ENCODE results near the gene USP2.

Gene USP2

GRCh38 chr11:119366690-119367620, 14.5 kb downstream of the USP2 start:
- DNase-seq (ENCODE audit: low read depth, low spot score) = no peak
- in situ Hi-C loops (cut with HindIII; ENCODE audit: low sequenced_read_pairs) = no loop called here
- no peak overlapping the region for H3K4me3 ChIP-seq (ENCODE audit: low read depth, low read length)
- TF ChIP-seq CTCF (IDR thresholded peaks at IDR 0.05; ENCODE audit: low read depth, low read length) = no peak

- no peak overlapping the region for H3K4me3 ChIP-seq (ENCODE audit: low read depth, low read length)
- TF ChIP-seq CTCF (IDR thresholded peaks at IDR 0.05; ENCODE audit: low read depth, low read length) = no peak
- in situ Hi-C loops (cut with HindIII; ENCODE audit: low sequenced_read_pairs) = no loop called here
- no peak for DNase-seq (ENCODE audit: low read depth, low spot score)
Observed at GRCh38 chr11:119365071-119365591, 16.4 kb downstream of the USP2 start.

- no peak for DNase-seq (ENCODE audit: low read depth, low spot score)
- H3K4me3 ChIP-seq (ENCODE audit: low read depth, low read length) = no peak overlapping the region
- no peak for TF ChIP-seq CTCF (IDR thresholded peaks at IDR 0.05; ENCODE audit: low read depth, low read length)
- in situ Hi-C loops (cut with HindIII; ENCODE audit: low sequenced_read_pairs) = no loop called here
Observed at GRCh38 chr11:119363851-119364590, 17.5 kb downstream of the USP2 start.

GRCh38 chr11:119363081-119363850, 18.2 kb downstream of the USP2 start:
- no peak for TF ChIP-seq CTCF (IDR thresholded peaks at IDR 0.05; ENCODE audit: low read depth, low read length)
- no peak for DNase-seq (ENCODE audit: low read depth, low spot score)
- no peak overlapping the region for H3K4me3 ChIP-seq (ENCODE audit: low read depth, low read length)
- in situ Hi-C loops (cut with HindIII; ENCODE audit: low sequenced_read_pairs) = no loop called here

GRCh38 chr11:119362741-119363080, 18.8 kb downstream of the USP2 start:
- no peak for TF ChIP-seq CTCF (IDR thresholded peaks at IDR 0.05; ENCODE audit: low read depth, low read length)
- in situ Hi-C loops (cut with HindIII; ENCODE audit: low sequenced_read_pairs) = no loop called here
- H3K4me3 ChIP-seq (ENCODE audit: low read depth, low read length) = no peak overlapping the region
- DNase-seq (ENCODE audit: low read depth, low spot score) = no peak

Data from astrocyte of the spinal cord (primary cell).